ENCODE measurements around the gene CDRT4.

DNA sequence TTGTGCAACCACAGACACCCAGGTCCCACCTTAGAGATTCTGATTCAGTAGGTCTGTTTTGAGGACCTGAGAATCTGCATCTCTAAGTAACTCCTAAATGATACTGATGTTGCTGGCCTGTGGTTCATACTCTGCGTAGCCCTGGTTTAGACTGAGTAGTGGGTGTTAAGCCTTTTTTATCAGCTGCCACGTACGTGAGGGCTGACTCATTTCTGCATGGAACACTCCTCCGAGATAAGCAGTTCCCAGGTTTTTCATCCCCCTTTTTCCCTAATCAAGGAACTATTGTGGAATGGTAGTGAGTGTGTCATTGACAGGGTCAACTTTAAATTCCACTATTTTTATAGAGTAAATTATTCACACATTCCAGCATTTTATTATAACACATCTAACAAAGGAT lies 26.1 kb downstream of the CDRT4 start:
- TF ChIP-seq, protein P1, sequence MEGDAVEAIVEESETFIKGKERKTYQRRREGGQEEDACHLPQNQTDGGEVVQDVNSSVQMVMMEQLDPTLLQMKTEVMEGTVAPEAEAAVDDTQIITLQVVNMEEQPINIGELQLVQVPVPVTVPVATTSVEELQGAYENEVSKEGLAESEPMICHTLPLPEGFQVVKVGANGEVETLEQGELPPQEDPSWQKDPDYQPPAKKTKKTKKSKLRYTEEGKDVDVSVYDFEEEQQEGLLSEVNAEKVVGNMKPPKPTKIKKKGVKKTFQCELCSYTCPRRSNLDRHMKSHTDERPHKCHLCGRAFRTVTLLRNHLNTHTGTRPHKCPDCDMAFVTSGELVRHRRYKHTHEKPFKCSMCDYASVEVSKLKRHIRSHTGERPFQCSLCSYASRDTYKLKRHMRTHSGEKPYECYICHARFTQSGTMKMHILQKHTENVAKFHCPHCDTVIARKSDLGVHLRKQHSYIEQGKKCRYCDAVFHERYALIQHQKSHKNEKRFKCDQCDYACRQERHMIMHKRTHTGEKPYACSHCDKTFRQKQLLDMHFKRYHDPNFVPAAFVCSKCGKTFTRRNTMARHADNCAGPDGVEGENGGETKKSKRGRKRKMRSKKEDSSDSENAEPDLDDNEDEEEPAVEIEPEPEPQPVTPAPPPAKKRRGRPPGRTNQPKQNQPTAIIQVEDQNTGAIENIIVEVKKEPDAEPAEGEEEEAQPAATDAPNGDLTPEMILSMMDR (conservative IDR thresholded peaks at IDR 0.05; ENCODE audit: low read depth in 2 of 2): no peak
- TF ChIP-seq POLR2AphosphoS5 (IDR thresholded peaks at IDR 0.05; ENCODE audit: low read depth) (no peak), EZH2 (IDR thresholded peaks at IDR 0.05; ENCODE audit: low read depth, unreplicated experiment) (no peak), JUNB (IDR thresholded peaks at IDR 0.05; ENCODE audit: unreplicated experiment) (no peak), CREB1 (CRISPR knock-in tag; IDR thresholded peaks at IDR 0.05; ENCODE audit: low read depth) (no peak), STAT1 (IDR thresholded peaks at IDR 0.05; ENCODE audit: unreplicated experiment) (no peak), ZNF331 (CRISPR knock-in tag; IDR thresholded peaks at IDR 0.05; ENCODE audit: low read depth) (no peak), EZH2phosphoT487 (IDR thresholded peaks at IDR 0.05; ENCODE audit: unreplicated experiment) (no peak), NANOG (IDR thresholded peaks at IDR 0.05; ENCODE audit: borderline replicate concordance) (no peak), ZNF114 (CRISPR knock-in tag; IDR thresholded peaks at IDR 0.05) (no peak)
- TF ChIP-seq, protein P2, sequence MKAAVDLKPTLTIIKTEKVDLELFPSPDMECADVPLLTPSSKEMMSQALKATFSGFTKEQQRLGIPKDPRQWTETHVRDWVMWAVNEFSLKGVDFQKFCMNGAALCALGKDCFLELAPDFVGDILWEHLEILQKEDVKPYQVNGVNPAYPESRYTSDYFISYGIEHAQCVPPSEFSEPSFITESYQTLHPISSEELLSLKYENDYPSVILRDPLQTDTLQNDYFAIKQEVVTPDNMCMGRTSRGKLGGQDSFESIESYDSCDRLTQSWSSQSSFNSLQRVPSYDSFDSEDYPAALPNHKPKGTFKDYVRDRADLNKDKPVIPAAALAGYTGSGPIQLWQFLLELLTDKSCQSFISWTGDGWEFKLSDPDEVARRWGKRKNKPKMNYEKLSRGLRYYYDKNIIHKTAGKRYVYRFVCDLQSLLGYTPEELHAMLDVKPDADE (IDR thresholded peaks at IDR 0.05): no peak
- TF ChIP-seq, protein P3, sequence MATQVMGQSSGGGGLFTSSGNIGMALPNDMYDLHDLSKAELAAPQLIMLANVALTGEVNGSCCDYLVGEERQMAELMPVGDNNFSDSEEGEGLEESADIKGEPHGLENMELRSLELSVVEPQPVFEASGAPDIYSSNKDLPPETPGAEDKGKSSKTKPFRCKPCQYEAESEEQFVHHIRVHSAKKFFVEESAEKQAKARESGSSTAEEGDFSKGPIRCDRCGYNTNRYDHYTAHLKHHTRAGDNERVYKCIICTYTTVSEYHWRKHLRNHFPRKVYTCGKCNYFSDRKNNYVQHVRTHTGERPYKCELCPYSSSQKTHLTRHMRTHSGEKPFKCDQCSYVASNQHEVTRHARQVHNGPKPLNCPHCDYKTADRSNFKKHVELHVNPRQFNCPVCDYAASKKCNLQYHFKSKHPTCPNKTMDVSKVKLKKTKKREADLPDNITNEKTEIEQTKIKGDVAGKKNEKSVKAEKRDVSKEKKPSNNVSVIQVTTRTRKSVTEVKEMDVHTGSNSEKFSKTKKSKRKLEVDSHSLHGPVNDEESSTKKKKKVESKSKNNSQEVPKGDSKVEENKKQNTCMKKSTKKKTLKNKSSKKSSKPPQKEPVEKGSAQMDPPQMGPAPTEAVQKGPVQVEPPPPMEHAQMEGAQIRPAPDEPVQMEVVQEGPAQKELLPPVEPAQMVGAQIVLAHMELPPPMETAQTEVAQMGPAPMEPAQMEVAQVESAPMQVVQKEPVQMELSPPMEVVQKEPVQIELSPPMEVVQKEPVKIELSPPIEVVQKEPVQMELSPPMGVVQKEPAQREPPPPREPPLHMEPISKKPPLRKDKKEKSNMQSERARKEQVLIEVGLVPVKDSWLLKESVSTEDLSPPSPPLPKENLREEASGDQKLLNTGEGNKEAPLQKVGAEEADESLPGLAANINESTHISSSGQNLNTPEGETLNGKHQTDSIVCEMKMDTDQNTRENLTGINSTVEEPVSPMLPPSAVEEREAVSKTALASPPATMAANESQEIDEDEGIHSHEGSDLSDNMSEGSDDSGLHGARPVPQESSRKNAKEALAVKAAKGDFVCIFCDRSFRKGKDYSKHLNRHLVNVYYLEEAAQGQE (IDR thresholded peaks at IDR 0.05; ENCODE audit: unreplicated experiment): no peak

Data from GM23338 (cell line).